HUES48 (cell line): ENCODE measurements around the gene SOX1.

ENCODE experiments used
- H3K27ac ChIP-seq: one replicate; pipeline ENCODE4 v1.7.0; 2013; ENCODE audit warnings: low read depth, low read length, inconsistent platforms
- H3K27me3 ChIP-seq: 2 replicates; pipeline ENCODE4 v1.6.1; 2013; ENCODE audit warnings: mild to moderate bottlenecking, low read length; ENCODE audit not compliant: control insufficient read depth, insufficient read depth
- H3K36me3 ChIP-seq: 2 replicates; pipeline ENCODE4 v1.6.1; 2013; ENCODE audit warnings: low read length; ENCODE audit not compliant: control insufficient read depth, insufficient read depth
- H3K4me1 ChIP-seq: 2 replicates; pipeline ENCODE4 v1.6.1; 2013; ENCODE audit warnings: mild to moderate bottlenecking, low read length; ENCODE audit not compliant: control insufficient read depth, insufficient read depth
- H3K4me3 ChIP-seq: 2 replicates; pipeline ENCODE4 v1.5.1; 2013; ENCODE audit warnings: mild to moderate bottlenecking, low read depth, low read length
- H3K9ac ChIP-seq: 2 replicates; pipeline ENCODE4 v1.6.1; 2013; ENCODE audit warnings: mild to moderate bottlenecking, low read depth, low read length, moderate library complexity
- H3K9me3 ChIP-seq: 2 replicates; pipeline ENCODE4 v1.6.1; 2013; ENCODE audit warnings: low read length; ENCODE audit not compliant: control insufficient read depth, insufficient read depth

The SOX1 gene

DNA sequence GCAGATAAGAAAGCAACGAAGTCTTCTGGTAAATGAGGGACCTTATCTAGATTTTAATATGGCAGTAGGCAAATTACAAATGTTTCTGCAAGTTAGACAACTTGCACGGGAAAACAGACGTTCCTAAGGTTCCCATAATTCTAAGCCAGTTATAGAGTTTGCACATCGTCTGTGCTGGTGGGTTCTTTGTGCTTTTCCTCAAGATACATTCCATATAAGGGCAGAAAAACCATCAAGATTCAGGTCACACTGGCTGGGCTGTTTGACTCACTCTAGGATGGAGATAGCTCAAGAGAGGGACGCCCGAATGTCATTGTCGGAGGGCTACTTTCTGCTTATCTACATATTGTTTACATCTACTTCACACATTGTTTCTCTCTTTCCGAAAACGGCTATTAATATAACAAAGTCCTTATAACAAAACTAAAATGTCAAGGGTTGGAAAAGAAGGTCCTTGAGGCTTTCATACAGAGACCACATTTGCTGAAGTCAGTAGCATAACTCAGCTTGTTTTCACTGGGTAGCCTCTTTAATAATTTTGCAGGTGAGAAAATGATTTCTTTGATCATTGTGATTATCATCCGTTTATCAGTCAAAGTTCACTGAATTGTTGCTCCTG is 44.4 kb downstream of the SOX1 start:
- Histone ChIP-seq H3K9me3 (no peaks in the 10 kb centered on the region), H3K9ac (no peak overlapping the region), H3K27me3 (peaks cover 55% of the 10 kb centered on the region), H3K27ac (no peak overlapping the region), H3K4me1 (peaks cover 8% of the 10 kb centered on the region), H3K4me3 (no peak overlapping the region), H3K36me3 (no peaks in the 10 kb centered on the region)

DNA sequence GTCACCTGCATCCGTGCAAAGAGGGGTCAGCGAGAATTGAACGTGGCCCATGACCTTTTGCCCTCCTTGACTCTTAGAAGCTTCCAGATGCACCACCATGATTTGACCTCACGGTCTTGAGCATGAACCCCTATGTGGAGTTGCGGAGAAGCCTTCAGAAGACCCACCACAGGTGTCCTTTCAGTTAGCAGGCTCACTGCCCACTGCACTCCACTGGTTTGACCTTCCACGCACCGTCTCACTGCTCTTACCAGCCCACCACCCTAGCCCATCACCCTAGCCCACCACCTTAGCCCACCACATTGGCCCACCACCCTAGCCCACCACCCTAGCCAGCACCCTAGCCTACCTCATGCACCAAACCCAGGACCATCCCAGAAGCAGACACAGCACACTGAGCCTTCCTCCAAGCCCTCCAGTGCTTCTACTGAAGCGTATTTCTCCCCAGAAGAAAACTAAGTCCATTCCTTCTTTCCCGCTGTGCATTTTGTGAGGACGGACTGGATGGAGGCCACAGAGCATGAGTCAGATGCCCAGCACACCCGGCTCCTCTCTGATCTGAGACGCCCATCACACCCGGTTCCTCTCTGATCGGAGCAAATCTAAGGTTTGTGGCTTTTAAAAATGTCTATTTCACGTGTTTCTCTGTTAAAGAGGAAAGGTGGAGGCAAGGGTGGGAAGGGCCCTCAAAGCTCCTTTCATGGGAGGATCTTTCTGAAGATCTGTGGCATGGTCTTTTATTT is 45.8 kb downstream of the SOX1 start:
- Histone ChIP-seq H3K9me3 (no peaks in the 10 kb centered on the region), H3K36me3 (no peaks in the 10 kb centered on the region), H3K9ac (no peak overlapping the region), H3K27ac (no peak overlapping the region), H3K4me3 (no peak overlapping the region), H3K4me1 (no peaks in the 10 kb centered on the region), H3K27me3 (peaks cover 42% of the 10 kb centered on the region)

DNA sequence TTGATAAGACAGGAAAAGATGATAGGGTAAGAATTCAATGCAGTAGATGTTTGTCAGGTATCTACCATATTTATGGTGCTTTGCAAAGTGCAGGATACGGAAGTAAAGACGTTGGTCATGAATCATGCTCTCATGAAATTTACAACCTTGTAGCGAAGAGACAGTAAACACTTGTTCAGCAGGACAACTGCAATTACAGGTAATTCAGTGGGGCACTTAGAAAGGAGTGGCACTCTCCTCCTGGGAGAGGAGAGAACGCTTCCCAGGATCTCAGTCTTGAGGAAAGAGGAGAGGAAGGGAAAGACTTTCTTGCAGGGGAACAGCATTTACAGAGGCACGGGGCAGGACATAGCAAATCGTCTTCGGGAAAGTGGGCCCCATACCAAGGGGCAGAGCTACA is 46.4 kb downstream of the SOX1 start:
- Histone ChIP-seq H3K27ac (no peak overlapping the region), H3K27me3 (peaks cover 36% of the 10 kb centered on the region), H3K9ac (no peak overlapping the region), H3K4me1 (no peaks in the 10 kb centered on the region), H3K9me3 (no peaks in the 10 kb centered on the region), H3K4me3 (no peak overlapping the region), H3K36me3 (no peaks in the 10 kb centered on the region)

DNA sequence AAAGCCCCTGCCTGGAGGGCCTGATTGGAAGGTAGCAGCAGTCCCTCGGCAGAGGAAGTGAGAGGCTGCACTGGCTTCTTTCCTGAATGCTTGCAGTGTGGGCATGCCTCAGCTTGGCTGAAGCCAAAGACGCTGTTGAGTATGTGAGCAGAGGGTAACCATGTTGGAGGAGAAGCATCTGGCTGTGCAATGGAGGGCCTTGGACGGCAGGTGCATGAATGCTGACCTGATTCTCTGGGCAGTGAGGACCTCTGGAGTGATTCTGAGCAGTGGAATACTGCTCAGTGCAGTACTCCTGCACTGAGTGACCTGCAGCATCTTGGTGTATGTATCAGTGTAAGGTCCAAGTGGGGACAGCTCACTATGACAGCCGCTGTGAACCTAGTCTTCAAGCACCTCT is 46.9 kb downstream of the SOX1 start:
- H3K9me3 ChIP-seq, result no peaks in the 10 kb centered on the region
- no peaks in the 10 kb centered on the region for H3K4me1 ChIP-seq
- H3K27ac ChIP-seq, result no peak overlapping the region
- no peaks in the 10 kb centered on the region for H3K36me3 ChIP-seq
- H3K9ac ChIP-seq, result no peak overlapping the region
- H3K4me3 ChIP-seq, result no peak overlapping the region
- H3K27me3 ChIP-seq, result peaks cover 31% of the 10 kb centered on the region

DNA sequence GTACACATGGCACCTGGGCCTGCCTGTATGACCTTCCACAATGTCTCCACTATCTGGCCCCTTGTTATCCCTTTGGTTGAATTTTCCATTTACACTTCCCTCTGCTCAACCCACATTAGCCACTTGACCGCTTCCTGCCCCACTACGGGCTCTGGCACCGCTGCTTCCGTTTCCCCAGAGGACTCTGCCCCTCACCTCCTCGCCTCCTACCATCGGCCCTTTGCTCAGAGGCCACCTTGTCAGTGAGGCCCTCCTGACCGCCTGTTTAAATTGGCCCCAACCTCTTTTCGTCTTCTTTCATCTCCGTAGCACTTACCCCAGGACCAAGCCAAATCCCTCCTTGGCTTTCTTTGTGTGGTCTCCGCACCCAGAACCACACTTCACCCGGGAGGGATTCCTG is 47.4 kb downstream of the SOX1 start:
- H3K4me3 ChIP-seq, result no peak overlapping the region
- H3K27ac ChIP-seq, result no peak overlapping the region
- no peaks in the 10 kb centered on the region for H3K9me3 ChIP-seq
- H3K36me3 ChIP-seq, result no peaks in the 10 kb centered on the region
- H3K9ac ChIP-seq, result no peak overlapping the region
- H3K27me3 ChIP-seq, result peaks cover 25% of the 10 kb centered on the region
- no peaks in the 10 kb centered on the region for H3K4me1 ChIP-seq

DNA sequence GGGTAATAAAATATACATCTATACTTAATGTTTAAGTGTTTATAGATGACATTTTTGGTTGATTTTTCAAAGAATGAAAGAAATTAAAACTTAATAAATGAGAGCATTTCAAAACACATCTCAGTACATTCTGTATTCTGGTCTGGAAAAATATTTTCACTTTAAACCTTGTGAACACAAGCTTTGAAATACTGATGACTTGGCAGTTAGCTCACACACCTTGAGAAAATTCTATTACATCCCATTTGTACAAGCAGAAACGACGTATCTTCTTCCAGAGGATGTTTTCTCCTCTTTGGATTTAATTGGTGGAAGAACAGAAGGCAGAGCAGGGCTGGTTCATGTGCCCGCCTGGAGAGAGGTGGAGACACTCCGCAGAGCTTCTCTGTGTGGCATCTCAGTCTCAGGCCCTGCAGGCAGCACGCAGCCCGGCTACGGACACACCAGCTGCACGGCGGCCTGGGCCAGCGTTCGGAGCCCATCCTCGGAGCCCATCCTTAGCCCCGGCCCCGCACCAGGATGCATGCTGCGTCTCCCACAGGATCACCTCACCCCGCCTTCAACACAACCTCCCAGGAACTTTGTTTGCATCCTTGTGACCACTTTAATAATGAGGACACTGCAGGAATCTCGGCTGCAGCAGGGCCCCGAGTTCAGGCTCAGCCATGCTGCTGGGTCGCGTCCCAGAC is 48.6 kb downstream of the SOX1 start:
- no peak overlapping the region for H3K9ac ChIP-seq
- no peaks in the 10 kb centered on the region for H3K36me3 ChIP-seq
- H3K4me1 ChIP-seq, result no peaks in the 10 kb centered on the region
- H3K4me3 ChIP-seq, result no peak overlapping the region
- no peaks in the 10 kb centered on the region for H3K9me3 ChIP-seq
- peaks cover 18% of the 10 kb centered on the region for H3K27me3 ChIP-seq
- no peak overlapping the region for H3K27ac ChIP-seq

DNA sequence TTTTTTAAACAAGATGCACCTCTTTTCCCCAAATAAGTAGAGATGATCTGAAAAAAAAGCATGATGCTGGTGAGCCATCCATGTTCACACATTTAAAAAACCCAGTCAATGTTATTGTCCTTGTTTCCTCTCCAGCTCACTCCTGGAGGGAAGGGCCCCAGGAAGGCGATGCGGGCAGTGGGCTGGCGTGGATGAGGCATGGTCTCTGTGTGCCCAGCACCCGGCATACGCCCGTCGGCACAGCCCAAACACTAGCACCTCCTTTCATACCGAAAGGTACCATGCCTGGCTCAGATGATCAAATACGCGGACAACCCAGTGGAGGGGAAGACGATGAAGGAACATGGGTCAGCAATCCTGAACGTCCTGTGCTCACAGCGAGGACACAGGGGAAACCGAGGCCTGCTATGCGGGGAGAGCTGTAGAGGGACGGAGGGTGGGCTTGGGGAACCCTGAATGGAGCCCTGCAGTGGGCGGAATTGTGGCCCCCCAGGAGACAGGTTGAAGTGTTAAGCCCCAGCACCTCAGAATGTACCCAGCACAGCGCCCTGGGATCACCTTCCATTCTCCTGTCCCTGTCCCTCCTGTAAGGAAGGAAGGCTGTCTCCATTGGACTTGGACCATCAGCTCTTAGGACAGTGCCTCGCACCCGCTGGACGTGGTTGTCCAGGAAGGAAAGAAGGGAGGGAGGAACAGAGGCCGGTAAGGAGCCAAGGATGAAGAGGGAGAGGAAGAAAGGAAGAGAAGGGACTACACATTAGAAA is 49.4 kb downstream of the SOX1 start:
- Histone ChIP-seq H3K9me3 (no peaks in the 10 kb centered on the region), H3K27me3 (peaks cover 20% of the 10 kb centered on the region), H3K4me3 (no peak overlapping the region), H3K27ac (no peak overlapping the region), H3K4me1 (no peaks in the 10 kb centered on the region), H3K36me3 (no peaks in the 10 kb centered on the region), H3K9ac (no peak overlapping the region)

DNA sequence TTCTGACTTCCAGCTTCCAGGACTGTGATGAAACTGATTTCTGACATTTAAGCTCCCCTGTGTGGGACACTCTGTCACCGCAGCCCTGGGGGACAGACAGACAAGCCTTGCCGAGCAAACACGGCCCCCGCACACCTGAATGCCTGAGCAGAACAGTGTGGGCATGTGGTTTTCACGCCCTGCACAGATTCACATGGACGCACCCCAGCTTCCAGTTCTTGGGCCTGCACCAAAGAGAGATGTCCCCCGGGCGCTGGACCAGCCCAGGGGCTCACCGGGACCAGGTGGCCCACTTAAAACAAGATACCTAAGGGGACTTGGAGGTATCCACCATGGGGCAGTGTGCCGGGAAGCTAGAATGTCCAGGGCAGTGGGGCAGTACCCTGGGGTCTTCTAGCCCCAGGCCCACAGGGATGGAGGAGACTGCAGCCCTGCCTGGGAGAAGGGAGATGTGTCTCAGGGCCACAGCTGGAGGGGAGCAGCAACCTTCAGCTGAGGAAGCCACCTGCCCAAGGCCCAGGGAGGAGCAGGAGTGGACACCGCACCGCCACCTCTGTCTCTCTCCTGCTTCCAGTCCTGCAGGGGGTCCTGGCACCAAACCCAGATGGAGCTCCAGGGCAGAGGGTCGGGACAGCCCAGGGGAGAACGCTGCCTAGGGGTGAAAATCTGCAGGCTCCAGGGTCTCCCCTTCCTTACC is 50.5 kb downstream of the SOX1 start:
- H3K27ac ChIP-seq, result no peak overlapping the region
- H3K36me3 ChIP-seq, result no peaks in the 10 kb centered on the region
- H3K4me1 ChIP-seq, result no peaks in the 10 kb centered on the region
- H3K9me3 ChIP-seq, result no peaks in the 10 kb centered on the region
- peaks cover 20% of the 10 kb centered on the region for H3K27me3 ChIP-seq
- H3K4me3 ChIP-seq, result no peak overlapping the region
- no peak overlapping the region for H3K9ac ChIP-seq

DNA sequence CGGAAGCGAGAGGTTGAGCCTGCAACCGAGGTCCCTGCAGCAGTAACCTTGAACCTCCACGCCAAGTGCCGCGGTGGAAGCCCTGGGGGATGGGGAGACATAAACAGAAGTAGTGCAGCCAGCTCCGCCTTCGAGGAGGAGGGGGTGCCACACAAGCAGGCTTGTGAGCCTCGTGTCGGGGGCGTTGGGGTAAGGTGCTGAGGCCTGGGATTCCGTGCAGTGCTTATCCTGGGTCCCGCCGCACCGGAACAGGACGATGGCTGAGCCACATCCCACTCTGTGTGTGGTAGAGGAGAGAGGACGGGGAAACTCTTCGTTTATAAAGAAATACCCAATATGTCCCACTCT is 51.0 kb downstream of the SOX1 start:
- H3K4me3 ChIP-seq, result no peak overlapping the region
- peaks cover 20% of the 10 kb centered on the region for H3K27me3 ChIP-seq
- H3K4me1 ChIP-seq, result no peaks in the 10 kb centered on the region
- no peaks in the 10 kb centered on the region for H3K9me3 ChIP-seq
- H3K36me3 ChIP-seq, result no peaks in the 10 kb centered on the region
- H3K27ac ChIP-seq, result no peak overlapping the region
- H3K9ac ChIP-seq, result no peak overlapping the region

DNA sequence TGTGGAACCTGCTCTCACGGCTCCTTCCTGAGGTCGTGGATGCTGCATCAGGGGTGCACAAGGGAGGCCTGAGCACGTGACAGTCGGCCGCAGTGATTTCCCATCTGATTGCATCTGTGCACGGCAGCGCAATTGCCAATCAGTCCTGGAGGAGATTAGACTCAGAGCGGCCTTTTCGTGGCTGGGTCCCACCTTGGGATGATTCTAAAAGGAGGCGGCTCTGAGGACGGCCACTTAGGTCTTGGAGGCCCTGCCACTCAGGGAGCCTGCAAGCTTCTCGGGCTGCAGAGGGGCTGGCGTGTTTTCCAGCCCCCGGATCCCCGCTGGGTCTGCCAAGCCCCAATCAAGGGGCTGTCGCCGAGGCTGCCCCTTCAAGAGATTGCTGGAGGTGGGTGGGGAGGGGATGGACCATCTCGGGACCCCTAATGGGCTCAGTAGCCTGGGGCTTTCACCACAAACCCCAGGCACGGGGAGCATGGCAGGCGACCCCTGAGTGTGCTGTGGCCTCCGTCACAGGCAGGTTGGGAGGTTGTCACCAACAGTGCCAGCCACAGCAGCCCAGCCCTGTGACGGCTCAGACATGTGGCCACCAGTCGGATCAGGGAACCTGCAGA is 51.6 kb downstream of the SOX1 start:
- Histone ChIP-seq H3K27me3 (peaks cover 16% of the 10 kb centered on the region; the same call in 1 of the 2 replicates), H3K9me3 (no peaks in the 10 kb centered on the region)

More for the DNA sequence above, 51.6 kb downstream of the SOX1 start:
- Histone ChIP-seq H3K4me3 (no peak overlapping the region), H3K9ac (no peak overlapping the region), H3K36me3 (no peaks in the 10 kb centered on the region), H3K4me1 (no peaks in the 10 kb centered on the region), H3K27ac (no peak overlapping the region)
